Measurements from ENCODE around the gene TDP2. TPM values are rescaled to one million over a fixed set of nuclear protein-coding genes. Genes with fewer than 3 reads are reported as not detected.
A peak's percentile ranks its signal among the peaks of the same experiment; 100 is the strongest.

The TDP2 gene
- total RNA-seq, 1 donor from 2014 or later, result 44.6 TPM

- Mint-ChIP-seq H3K27ac (ENCODE audit: unreplicated experiment) (no peak overlapping the region), H3K27me3 (ENCODE audit: low read depth) (no peaks in the 10 kb centered on the region), H3K4me3 (no peak overlapping the region), H3K4me1 (no peaks in the 10 kb centered on the region), H3K9me3 (peaks cover 2% of the 10 kb centered on the region), H3K36me3 (ENCODE audit: low read depth) (no peaks in the 10 kb centered on the region)
- peak; percentile 26 for TF ChIP-seq CTCF (conservative IDR thresholded peaks at IDR 0.05)
- no peak for DNase-seq (ENCODE audit: low read depth, low spot score)
These were observed 65.8 kb downstream of the TDP2 start for GRCh38 chr6:24600903-24601302.

Other genes with a start within 250 kb of the TDP2 start
- 4.7 and 6.0 TPM in 2 replicates for gene GPLD1, start 177.3 kb downstream of the TDP2 start, total RNA-seq
- 12.9 and 14.4 TPM in 2 replicates for gene ALDH5A1, start 171.9 kb downstream of the TDP2 start, total RNA-seq
- 0.39 and 0.42 TPM in 2 replicates for gene KIAA0319, start 20.7 kb downstream of the TDP2 start, total RNA-seq
- 27.4 and 30.3 TPM in 2 replicates for gene ACOT13, start 178 bp upstream of the TDP2 start, total RNA-seq
- gene C6orf62, start 52.3 kb upstream of the TDP2 start, total RNA-seq, result 85.0 and 85.3 TPM in 2 replicates
- gene GMNN, start 108.0 kb upstream of the TDP2 start, total RNA-seq, result 112 and 118 TPM in 2 replicates
- not detected in 2 replicates for gene ARMH2, start 132.0 kb upstream of the TDP2 start, total RNA-seq

All from neural crest cell (in vitro differentiated cells).